NCI-H526 treated with DMSO at 0.1 percent for 48 hours (cell line): ENCODE data around the gene SPATA2.

Experiments
- DNase-seq: peaks from one replicate; lab custom pipeline; 2025; lab: John Stamatoyannopoulos, UW

Gene SPATA2

DNA sequence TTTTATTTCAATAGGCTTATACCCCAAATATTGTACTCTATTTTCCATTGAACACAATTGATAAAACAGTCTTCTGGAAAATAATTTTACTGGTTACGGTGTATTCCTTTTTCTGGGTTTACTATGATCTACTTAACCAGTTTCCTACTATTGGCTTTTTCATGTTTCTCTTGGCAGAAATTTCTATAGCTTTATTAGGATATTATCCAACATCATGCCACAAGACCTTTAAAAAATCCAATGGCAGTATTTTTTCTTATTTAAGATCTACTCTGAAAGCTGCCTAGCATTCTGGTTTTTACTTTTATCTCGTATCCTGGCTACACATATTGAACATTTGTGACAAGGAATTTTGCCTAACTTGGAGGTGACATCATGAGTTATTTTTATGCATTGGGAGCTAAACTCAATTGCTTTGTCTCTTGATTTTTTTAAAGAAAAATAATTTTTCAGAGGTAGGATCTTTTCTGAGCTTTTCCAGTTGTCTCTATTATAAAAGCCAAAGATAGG is 57.2 kb downstream of the SPATA2 start:
- DNase-seq = no peak

- DNase-seq = no peak
Observed at GRCh38 chr20:49856904-49857303, 58.4 kb downstream of the SPATA2 start.

GRCh38 chr20:49854190-49854875 is 61.0 kb downstream of the SPATA2 start:
- no peak for DNase-seq

GRCh38 chr20:49853640-49854039 is 61.7 kb downstream of the SPATA2 start:
- no peak for DNase-seq
